Chondrocyte (in vitro differentiated cells): ENCODE results near the gene EPN2. TPM values are rescaled to one million over a fixed set of nuclear protein-coding genes. Genes with fewer than 3 reads are reported as not detected.
"Not testable (repeated sequence)": the region's sequence is repeated elsewhere in the genome, so short reads cannot be mapped to it uniquely, and the experiment has no call there.

Source experiments
- DNase-seq: peaks from one replicate; pipeline ENCODE4 v3.0.0; 2021; ENCODE audit warnings: mixed read lengths, low spot score
- H3K27ac Mint-ChIP-seq: one replicate; pipeline ENCODE4 v1.8.0; 2021; ENCODE audit warnings: mild to moderate bottlenecking, moderate library complexity, mixed read lengths; ENCODE audit not compliant: unreplicated experiment
- H3K27me3 Mint-ChIP-seq: 2 replicates; pipeline ENCODE4 v1.8.0; 2021; ENCODE audit warnings: low read depth, mixed read lengths
- H3K36me3 Mint-ChIP-seq: 2 replicates; pipeline ENCODE4 v1.8.0; 2021; ENCODE audit warnings: low read depth, mixed read lengths
- H3K4me1 Mint-ChIP-seq: 2 replicates; pipeline ENCODE4 v1.8.0; 2021; ENCODE audit warnings: low read depth, mild to moderate bottlenecking, mixed read lengths
- H3K4me3 Mint-ChIP-seq: one replicate; pipeline ENCODE4 v1.8.0; 2021; ENCODE audit warnings: mild to moderate bottlenecking, moderate library complexity, mixed read lengths; ENCODE audit not compliant: unreplicated experiment
- H3K9me3 Mint-ChIP-seq: 2 replicates; pipeline ENCODE4 v1.8.0; 2021; ENCODE audit warnings: low read depth, mixed read lengths
- CTCF ChIP-seq: fragments of 200-600 bp; sonication (generic); IDR thresholded peaks from 2 replicates; pipeline ENCODE4 v1.5.0; 2021; ENCODE audit warnings: antibody characterized with exemption, mild to moderate bottlenecking, moderate library complexity
- long read RNA-seq: library from polyadenylated mRNA; stranded (forward); transcript quantifications from one replicate; pipeline ENCODE4 v2.0.0, GENCODE V29; 2021
- total RNA-seq: library from RNA; stranded (reverse); gene quantifications from 3 replicates; pipeline ENCODE4 v1.2.1, GENCODE V29; 2021

Gene EPN2
- total RNA-seq: 29.0 to 39.7 TPM (median 37.8 TPM) in 3 replicates
- long read RNA-seq, full-length matches to known transcripts: 23 of 45 reads
- long read RNA-seq, partial matches to known transcripts: 2 of 45 reads
- long read RNA-seq, other reads (novel, unspliced or antisense): 20 of 45 reads

- H3K4me1 Mint-ChIP-seq, H3K36me3 Mint-ChIP-seq, H3K9me3 Mint-ChIP-seq, DNase-seq, H3K27me3 Mint-ChIP-seq: not testable (repeated sequence)
- Mint-ChIP-seq H3K27ac (peak within 1 kb of the TSS; percentile 63), H3K4me3 (peak within 1 kb of the TSS; percentile 86)
These were observed at the start of gene EPN2 for GRCh38 chr17:19237139-19237388. EPN2 (plus strand) TSS chr17:19237366; CDS start chr17:19283120, 45,754 bp downstream.

- DNase-seq: peak; percentile 94
- not testable (repeated sequence) for H3K27ac Mint-ChIP-seq, H3K36me3 Mint-ChIP-seq, H3K4me3 Mint-ChIP-seq, H3K4me1 Mint-ChIP-seq, H3K27me3 Mint-ChIP-seq, H3K9me3 Mint-ChIP-seq
These were observed 49.0 kb upstream of the EPN2 start for GRCh38 chr17:19187883-19188869.

GRCh38 chr17:19188870-19189708, 48.1 kb upstream of the EPN2 start:
- not testable (repeated sequence) for H3K9me3 Mint-ChIP-seq, H3K27ac Mint-ChIP-seq, H3K36me3 Mint-ChIP-seq, DNase-seq, H3K27me3 Mint-ChIP-seq, H3K4me1 Mint-ChIP-seq, H3K4me3 Mint-ChIP-seq

- not testable (repeated sequence) for H3K4me3 Mint-ChIP-seq, H3K9me3 Mint-ChIP-seq, H3K27ac Mint-ChIP-seq, H3K4me1 Mint-ChIP-seq, H3K36me3 Mint-ChIP-seq, DNase-seq, H3K27me3 Mint-ChIP-seq
These were observed 47.3 kb upstream of the EPN2 start for GRCh38 chr17:19189781-19190405.

- not testable (repeated sequence) for H3K4me1 Mint-ChIP-seq, H3K9me3 Mint-ChIP-seq, H3K36me3 Mint-ChIP-seq, DNase-seq, H3K27me3 Mint-ChIP-seq, H3K27ac Mint-ChIP-seq, H3K4me3 Mint-ChIP-seq
- TF ChIP-seq CTCF: peak; percentile 29
These were observed 40.6 kb upstream of the EPN2 start for GRCh38 chr17:19196382-19197204.

GRCh38 chr17:19202448-19202847, 34.7 kb upstream of the EPN2 start:
- not testable (repeated sequence) for H3K36me3 Mint-ChIP-seq, H3K27me3 Mint-ChIP-seq, DNase-seq, H3K4me1 Mint-ChIP-seq, H3K27ac Mint-ChIP-seq, H3K9me3 Mint-ChIP-seq, H3K4me3 Mint-ChIP-seq

GRCh38 chr17:19203429-19203828, 33.7 kb upstream of the EPN2 start:
- DNase-seq, H3K36me3 Mint-ChIP-seq, H3K4me3 Mint-ChIP-seq, H3K27me3 Mint-ChIP-seq, H3K27ac Mint-ChIP-seq, H3K4me1 Mint-ChIP-seq, H3K9me3 Mint-ChIP-seq: not testable (repeated sequence)

GRCh38 chr17:19215074-19215860, 21.9 kb upstream of the EPN2 start:
- DNase-seq, H3K27me3 Mint-ChIP-seq, H3K36me3 Mint-ChIP-seq, H3K27ac Mint-ChIP-seq, H3K4me3 Mint-ChIP-seq, H3K4me1 Mint-ChIP-seq, H3K9me3 Mint-ChIP-seq: not testable (repeated sequence)

GRCh38 chr17:19216148-19216926, 20.8 kb upstream of the EPN2 start:
- not testable (repeated sequence) for DNase-seq, H3K4me1 Mint-ChIP-seq, H3K4me3 Mint-ChIP-seq, H3K27me3 Mint-ChIP-seq, H3K27ac Mint-ChIP-seq, H3K9me3 Mint-ChIP-seq, H3K36me3 Mint-ChIP-seq

GRCh38 chr17:19218914-19219313, 18.3 kb upstream of the EPN2 start:
- H3K4me1 Mint-ChIP-seq, H3K36me3 Mint-ChIP-seq, H3K27me3 Mint-ChIP-seq, DNase-seq, H3K27ac Mint-ChIP-seq, H3K9me3 Mint-ChIP-seq, H3K4me3 Mint-ChIP-seq: not testable (repeated sequence)
